Activated T-helper 1 cell treated with Interleukin-2 at 50 U/mL for 16 hours (primary cell): ENCODE data around the gene MYBPC2.

Experiments used
- DNase-seq: peaks from one replicate; pipeline ENCODE4 v3.0.0-alpha.2; 2020; ENCODE audit warnings: low read depth

Gene MYBPC2

GRCh38 chr19:50410109-50410508 lies 22.6 kb upstream of the MYBPC2 start:
- DNase-seq: no peak

DNA sequence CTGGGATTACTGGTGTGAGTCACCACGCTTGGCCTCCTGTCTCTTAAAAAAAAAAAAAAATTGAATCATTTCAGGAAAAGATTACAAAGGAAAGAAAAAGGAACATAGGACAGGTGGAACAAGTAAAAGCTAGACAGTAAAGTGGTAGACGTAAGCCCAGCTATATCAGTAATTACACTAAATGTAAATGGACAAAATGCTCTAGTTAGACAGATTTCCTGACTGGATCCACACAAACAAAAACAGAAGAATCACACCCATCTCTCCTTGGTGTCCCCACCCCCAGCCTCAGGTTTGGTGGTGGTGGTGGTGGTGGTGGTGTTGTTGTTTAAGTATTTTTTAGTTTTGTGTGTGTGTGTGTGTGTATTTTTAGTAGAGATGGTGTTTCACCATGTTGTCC lies 20.3 kb upstream of the MYBPC2 start:
- DNase-seq: no peak

DNA sequence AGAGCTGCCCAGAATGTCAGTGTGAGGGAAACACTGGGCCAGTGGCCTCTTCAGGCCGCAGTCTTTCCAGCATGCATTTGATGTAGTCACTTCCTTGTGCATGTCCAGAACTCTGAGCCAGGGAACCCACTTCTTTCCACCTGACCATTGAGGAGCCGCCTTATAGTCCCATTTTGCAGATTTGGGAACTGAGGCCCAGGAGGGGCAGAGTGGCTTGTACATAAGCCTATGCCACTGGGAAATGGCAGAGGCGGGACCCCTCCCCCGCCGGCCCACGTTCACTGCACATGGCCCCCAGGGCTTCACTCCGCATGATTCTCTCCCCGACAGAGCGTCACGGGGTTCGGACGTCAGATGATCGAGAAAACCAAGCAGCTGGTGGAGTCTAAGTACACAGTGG lies 19.6 kb upstream of the MYBPC2 start:
- DNase-seq: no peak

GRCh38 chr19:50413531-50413930 lies 19.2 kb upstream of the MYBPC2 start:
- no peak for DNase-seq

- peak; percentile 54 for DNase-seq
Measured at GRCh38 chr19:50414864-50415660, 17.6 kb upstream of the MYBPC2 start.

- DNase-seq: no peak
Measured at GRCh38 chr19:50415661-50416033, 17.0 kb upstream of the MYBPC2 start.

DNA sequence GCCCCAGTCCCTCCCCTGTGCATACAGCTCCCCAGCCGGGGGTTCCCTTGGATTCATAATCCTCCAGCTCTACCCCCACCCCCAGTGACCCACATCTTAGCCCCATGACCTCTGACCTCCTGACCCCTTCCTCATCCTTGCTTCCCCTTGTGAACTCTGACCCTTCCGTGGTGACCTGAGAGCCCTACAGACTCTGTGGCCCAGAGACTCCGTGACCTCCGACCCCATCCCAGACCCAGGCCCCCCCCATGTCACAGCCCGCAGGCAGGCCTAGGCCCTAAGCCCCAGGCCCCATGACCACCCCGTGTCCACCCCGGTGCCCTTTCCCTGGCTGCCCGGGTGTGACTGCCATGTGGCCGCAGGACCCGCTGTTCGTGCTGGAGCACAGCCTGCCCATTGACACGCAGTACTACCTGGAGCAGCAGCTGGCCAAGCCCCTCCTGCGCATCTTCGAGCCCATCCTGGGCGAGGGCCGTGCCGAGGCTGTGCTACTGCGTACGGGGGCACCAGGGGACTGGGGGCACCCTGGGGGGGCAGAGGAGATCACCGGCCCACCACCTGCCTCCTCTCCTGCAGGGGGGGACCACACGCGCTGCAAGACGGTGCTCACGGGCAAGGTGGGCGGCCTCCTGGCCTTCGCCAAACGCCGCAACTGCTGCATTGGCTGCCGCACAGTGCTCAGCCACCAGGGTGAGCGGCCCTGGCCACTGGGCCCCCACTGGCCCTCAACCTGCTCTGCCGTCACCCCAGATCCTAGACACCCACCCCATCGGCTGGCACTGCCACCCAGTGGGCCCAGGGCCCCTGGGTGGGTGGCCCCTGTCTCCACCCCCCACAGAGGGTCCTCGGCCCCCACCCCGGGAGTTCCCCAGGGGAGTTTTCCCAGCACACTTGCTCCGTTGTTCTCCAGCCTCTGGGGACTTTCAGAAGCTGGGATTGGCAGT lies 16.4 kb upstream of the MYBPC2 start:
- DNase-seq: no peak

DNA sequence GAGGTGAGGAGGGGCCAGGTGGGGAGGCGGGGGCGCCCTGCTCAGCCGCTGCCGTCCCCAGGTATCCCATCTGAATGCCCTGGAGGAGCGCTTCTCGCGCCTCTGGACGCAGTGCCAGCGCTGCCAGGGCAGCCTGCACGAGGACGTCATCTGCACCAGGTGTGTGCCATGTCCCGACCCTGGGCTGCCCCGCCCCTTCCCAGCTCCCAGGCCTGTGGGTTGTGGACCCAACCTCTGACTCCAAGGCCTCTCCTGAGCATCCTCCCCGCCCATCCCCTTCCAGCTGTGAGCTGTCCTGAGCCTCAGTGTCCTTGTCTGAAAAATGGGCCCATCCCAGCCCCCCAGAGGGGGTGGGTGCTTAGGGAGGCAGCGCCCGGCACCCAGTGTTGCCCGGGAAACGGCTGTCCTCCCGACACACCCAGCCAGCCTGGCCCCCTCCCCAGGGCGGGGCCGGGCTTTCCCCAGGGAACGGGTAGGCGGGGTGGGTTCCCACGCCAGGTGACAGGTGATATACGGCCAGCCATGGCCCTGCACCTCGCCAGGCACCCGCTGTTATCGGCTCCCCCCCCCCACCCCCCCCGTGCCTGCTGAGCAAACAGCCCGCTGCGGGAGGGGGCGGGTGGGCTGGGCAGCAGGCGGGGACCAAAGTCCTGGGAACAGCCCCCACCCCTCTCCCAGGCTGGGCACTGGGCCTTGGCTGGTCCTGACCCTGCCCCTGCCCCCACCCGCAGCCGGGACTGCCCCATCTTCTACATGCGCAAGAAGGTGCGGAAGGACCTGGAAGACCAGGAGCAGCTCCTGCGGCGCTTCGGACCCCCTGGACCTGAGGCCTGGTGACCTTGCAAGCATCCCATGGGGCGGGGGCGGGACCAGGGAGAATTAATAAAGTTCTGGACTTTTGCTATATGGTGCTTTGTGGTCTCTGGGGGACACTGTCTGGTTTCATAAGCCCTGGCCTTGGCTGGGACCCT lies 15.3 kb upstream of the MYBPC2 start:
- no peak for DNase-seq

DNA sequence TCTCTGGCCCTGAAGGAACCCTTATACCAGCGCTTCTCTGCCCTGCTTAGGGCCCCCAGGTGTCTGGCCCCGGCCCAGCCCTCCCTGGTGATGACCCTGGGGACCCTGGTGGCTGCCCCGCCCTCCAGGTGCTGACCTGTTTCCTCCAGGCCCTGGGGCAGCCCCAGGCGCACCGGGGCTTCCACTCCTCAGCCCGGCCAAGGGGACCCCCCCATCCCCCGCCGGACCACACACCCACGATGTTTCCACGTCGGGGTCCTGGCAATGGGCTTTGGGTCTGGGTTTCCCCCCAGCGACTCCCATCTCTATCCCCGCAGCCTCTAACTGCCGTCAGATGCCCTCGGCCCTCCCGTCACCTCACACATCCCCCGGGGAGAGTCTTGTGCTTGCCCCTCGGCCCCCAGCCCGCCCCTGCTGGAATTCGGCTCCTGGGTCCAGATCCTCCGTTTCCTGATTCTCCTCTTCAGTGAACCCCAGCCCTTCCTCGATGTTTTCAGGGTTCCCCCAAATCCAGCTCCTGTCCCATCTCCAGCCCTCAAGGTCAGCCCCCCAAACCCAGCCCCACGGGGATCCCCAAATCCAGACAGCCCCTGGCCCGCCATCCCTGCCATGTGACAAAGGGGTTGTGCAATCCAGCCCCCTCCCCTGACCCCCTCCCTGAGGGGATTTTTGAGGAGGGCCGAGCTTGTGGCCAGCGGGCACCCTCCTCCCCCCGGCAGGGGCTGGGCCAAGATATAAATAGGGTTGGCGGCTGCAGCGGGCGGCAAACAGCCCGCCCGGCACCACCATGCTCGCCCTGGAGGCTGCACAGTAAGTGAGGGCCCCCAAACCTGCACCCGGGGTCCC lies 14.3 kb upstream of the MYBPC2 start, which contains the start of gene SPIB:
Gene SPIB (plus strand): TSS at position 763 of the 846 bp plus-strand sequence. CDS start 25 bp downstream, at position 788.
- no peak for DNase-seq

DNA sequence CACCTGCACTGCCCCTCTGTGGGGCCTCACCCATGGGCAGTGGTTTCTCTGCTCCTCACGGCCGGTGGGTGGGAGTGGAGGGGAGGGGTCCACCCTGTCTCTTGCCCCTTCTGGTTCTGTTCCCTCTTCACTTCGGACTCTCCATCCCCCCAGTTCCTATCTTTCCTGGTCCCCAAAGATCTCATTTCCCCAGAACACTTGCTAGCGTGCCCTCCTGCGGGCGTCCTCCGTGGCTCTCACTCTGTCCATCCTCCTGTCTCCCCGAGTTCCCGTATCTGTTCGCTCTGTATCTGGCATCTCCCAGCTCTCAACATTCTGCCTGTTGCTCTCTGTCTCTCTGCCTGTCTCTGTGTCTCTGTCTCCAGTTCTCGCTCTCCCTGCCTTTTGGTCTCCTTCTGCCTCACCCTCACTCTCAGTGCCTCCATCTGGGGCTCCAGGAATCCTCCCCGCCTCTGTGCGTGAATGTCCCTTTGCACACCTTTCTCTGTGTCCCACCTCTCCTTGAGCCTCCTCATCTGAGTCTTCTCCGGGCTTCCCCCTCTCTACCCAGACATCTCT lies 13.6 kb upstream of the MYBPC2 start:
- DNase-seq: no peak

DNA sequence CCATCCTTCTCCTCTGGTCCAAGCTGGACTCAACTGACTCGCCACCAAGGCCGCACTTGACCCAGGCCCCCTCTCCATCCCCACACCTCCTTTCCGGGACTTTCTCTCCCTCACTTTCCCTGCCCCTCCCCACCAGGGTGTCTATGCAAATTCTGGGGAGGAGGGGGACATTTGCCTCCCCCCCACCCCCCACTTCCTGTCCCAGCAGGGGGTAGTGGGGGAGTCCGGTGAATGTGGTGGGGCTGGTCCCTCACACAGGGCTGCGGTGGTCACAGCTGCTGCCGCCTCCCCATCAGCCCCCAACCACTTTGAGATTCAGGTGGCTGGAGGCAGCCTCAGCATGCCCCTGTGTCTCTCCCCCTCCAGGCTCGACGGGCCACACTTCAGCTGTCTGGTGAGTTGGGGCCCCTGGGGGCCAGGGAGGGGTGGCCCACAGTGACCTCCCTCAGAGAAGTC lies 13.1 kb upstream of the MYBPC2 start:
- DNase-seq: no peak

DNA sequence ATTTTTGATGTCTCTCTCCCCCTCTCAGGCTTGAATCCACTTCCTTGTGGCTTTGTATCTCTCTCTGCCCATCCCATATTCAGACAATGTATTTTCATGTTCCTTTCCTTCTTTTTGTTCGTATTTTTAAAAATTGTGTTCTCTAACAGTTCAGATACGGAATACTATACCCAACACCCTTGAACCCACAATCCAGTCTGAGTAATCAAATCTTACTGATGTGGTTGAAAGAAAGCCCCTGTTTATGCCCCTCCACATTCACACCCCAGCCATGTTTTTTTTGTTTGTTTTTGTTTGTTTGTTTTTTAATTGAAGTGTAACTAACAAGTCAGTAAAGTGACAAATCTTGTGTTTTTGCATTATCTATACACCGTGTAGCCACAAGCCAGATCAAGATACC lies 12.6 kb upstream of the MYBPC2 start:
- DNase-seq: no peak

DNA sequence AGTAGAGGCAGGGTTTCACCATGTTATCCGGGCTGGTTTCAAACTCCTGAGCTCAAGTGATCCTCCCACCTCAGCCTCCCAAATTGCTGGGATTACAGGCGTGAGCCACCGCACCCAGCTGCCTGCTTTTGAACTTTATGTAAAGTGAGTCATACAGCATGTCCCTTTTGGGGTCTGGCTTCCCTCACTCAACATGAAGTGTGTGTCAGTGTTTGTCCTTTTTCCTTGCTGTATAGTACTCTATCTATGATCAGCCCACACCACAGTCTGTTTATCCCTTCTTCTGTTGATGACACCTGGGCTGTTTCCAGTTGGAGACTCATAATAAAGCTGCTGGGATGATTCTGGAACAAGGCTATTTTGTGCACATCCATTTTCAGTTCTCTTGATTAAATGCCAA lies 11.9 kb upstream of the MYBPC2 start:
- no peak for DNase-seq

DNA sequence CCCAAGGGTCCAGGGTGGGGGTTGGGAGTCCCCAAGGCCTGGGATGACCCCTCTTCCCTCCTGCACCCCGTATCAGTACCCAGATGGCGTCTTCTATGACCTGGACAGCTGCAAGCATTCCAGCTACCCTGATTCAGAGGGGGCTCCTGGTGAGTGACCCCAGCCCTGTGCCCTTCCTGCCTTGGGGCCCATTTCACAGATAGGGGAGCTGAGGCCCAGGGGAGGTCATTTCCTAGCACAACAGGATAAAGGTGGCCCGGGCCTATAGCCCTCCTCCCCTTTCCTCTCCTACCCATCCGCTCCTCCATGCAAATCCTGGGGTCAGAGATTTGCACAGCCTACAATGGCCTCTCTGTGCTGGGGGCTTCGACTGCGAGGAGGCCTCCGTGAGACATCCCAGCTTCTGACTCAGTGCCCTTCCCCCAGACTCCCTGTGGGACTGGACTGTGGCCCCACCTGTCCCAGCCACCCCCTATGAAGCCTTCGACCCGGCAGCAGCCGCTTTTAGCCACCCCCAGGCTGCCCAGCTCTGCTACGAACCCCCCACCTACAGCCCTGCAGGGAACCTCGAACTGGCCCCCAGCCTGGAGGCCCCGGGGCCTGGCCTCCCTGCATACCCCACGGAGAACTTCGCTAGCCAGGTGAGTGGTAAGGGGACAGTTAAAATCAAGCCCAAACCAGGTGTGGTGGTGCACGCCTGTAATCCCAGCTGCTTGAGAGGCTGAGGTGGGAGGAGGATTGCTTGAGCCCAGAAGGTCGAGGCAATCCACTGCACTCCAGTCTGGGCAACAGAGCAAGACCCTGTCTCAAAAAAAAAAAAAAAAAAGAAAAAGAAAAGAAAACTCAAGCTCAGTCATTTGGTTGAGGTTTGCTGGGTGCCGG lies 10.1 kb upstream of the MYBPC2 start:
- no peak for DNase-seq

DNA sequence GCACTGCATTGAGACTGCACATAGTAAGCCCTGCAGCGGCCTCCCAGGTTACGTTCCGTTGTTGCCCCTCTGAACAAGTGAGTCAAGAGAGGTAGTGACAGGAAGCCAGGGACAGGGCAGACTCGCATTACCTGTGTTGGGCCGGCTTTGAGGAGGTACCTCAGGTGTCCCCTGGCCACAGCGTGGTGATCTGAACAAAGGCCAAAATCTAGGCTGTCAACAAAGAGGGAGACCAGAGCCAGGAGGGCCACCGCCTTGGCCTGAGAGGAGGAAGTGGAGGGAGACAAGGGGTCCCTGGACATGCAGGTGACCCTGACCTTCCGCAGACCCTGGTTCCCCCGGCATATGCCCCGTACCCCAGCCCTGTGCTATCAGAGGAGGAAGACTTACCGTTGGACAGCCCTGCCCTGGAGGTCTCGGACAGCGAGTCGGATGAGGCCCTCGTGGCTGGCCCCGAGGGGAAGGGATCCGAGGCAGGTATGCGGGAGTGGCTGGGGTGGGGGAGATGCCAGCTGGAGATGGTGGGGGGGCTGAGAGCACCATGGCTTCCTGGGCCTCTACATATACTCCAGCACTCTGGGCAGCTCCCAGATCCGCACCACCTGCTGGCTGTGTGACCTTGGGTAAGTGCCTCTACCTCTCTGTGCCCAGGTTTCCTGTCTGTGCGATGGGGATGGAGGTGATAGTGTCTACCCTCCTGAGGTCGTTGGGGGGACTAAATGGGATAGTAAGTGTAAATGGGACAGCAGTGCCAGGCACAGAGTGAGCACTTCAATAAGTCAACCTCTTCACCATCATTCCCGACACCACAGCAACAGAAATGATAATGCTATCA lies 9.2 kb upstream of the MYBPC2 start:
- no peak for DNase-seq

DNA sequence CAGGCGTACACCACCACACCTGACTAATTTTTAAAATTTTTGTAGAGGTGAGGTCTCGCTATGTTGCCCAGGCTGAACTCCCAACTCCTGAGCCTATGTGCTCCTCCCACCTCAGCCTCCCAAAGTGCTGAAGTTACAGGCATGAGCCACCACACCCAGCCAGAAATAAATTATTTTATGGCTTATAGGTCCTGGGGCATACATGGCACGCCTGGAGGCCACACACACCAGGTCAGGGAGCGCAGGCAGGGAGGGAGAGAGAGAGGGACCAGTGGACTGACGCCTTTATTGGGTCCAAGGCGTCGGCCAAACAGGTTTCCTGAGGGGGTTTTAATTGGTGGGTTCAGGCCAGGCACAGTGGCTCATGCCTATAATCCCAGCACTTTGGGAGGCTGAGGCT lies 7.1 kb upstream of the MYBPC2 start:
- DNase-seq: no peak

GRCh38 chr19:50427318-50427925 lies 5.3 kb upstream of the MYBPC2 start:
- DNase-seq: no peak

DNA sequence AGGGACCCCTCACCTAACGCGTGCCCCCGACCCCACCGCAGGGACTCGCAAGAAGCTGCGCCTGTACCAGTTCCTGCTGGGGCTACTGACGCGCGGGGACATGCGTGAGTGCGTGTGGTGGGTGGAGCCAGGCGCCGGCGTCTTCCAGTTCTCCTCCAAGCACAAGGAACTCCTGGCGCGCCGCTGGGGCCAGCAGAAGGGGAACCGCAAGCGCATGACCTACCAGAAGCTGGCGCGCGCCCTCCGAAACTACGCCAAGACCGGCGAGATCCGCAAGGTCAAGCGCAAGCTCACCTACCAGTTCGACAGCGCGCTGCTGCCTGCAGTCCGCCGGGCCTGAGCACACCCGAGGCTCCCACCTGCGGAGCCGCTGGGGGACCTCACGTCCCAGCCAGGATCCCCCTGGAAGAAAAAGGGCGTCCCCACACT lies 4.7 kb upstream of the MYBPC2 start:
- no peak for DNase-seq
